HG02840 (cell line): ENCODE results near the gene MRPS18C.
"Not testable (repeated sequence)": the region's sequence is repeated elsewhere in the genome, so short reads cannot be mapped to it uniquely, and the experiment has no call there.

Experiments
- ATAC-seq: cut with Tn5 transposase; IDR thresholded peaks from one replicate; pipeline ENCODE4 v1.9.1; 2021; ENCODE audit warnings: mild to moderate bottlenecking, moderate library complexity, moderate number of reproducible peaks; ENCODE audit not compliant: unreplicated experiment, low FRiP score

The MRPS18C gene

GRCh38 chr4:83496085-83496917, 40.4 kb downstream of the MRPS18C start:
- ATAC-seq = not testable (repeated sequence)

- ATAC-seq = no peak
Observed at GRCh38 chr4:83498187-83498586, 42.3 kb downstream of the MRPS18C start.

GRCh38 chr4:83501671-83502070, 45.8 kb downstream of the MRPS18C start:
- not testable (repeated sequence) for ATAC-seq

GRCh38 chr4:83503974-83504373, 48.1 kb downstream of the MRPS18C start:
- no peak for ATAC-seq

GRCh38 chr4:83504503-83504902, 48.6 kb downstream of the MRPS18C start:
- ATAC-seq = no peak

GRCh38 chr4:83504996-83505395, 49.1 kb downstream of the MRPS18C start:
- no peak for ATAC-seq

- ATAC-seq = not testable (repeated sequence)
Observed at GRCh38 chr4:83509156-83509585, 53.3 kb downstream of the MRPS18C start.

- no peak for ATAC-seq
Observed at GRCh38 chr4:83510442-83510841, 54.6 kb downstream of the MRPS18C start.
